Activated CD8-positive, alpha-beta T cell treated with anti-CD3 and anti-CD28 coated beads for 36 hours (primary cell): Measurements from ENCODE around the gene PSORS1C1. TPM values are rescaled to one million over a fixed set of nuclear protein-coding genes. Genes with fewer than 3 reads are reported as not detected.

Source experiments
- ATAC-seq: fragments of 200-7000 bp; cut with Tn5 transposase; one replicate; pipeline ENCODE4 v1.10.0; 2021; ENCODE audit warnings: mild to moderate bottlenecking, moderate library complexity
- CTCF ChIA-PET: fragments of 350-600 bp; sonication (Branson Sonifier 250); formaldehyde crosslinking; loops from one replicate; lab custom pipeline; 2021; ENCODE audit warnings: antibody characterized with exemption; lab: Charles Lee
- POLR2A ChIA-PET: fragments of 350-600 bp; sonication (Branson Sonifier 250); formaldehyde crosslinking; loops from one replicate; lab custom pipeline; 2021; ENCODE audit warnings: antibody characterized with exemption; lab: Charles Lee
- DNase-seq: peaks from one replicate; pipeline ENCODE4 v3.0.0-alpha.2; 2020
- H3K27ac Mint-ChIP-seq: one replicate; pipeline ENCODE4 v1.8.0; 2021; ENCODE audit warnings: mild to moderate bottlenecking, mixed read lengths
- H3K27me3 Mint-ChIP-seq: one replicate; pipeline ENCODE4 v1.8.0; 2021; ENCODE audit warnings: mixed read lengths
- H3K36me3 Mint-ChIP-seq: one replicate; pipeline ENCODE4 v1.8.0; 2021; ENCODE audit warnings: low read depth, mixed read lengths
- H3K4me1 Mint-ChIP-seq: one replicate; pipeline ENCODE4 v1.8.0; 2021; ENCODE audit warnings: low read depth, mixed read lengths
- H3K4me3 Mint-ChIP-seq: one replicate; pipeline ENCODE4 v1.8.0; 2021; ENCODE audit warnings: mild to moderate bottlenecking, moderate library complexity, mixed read lengths
- H3K9me3 Mint-ChIP-seq: one replicate; pipeline ENCODE4 v1.8.0; 2021; ENCODE audit warnings: mixed read lengths
- CTCF ChIP-seq: fragments of 200-600 bp; IDR thresholded peaks from one replicate; pipeline ENCODE4 v1.8.0; 2022; ENCODE audit warnings: antibody characterized with exemption, mild to moderate bottlenecking
- intact Hi-C: fragments of 100-400 bp; cut with micrococcal nuclease; formaldehyde crosslinking; loops from one replicate; pipeline ENCODE4 v1.10.0; 2022
- total RNA-seq, 2 experiments: library from RNA; stranded (reverse); gene quantifications; one replicate each; pipeline ENCODE4 v1.2.3, GENCODE V29; 2021

The PSORS1C1 gene
- total RNA-seq, 2 experiments from 2014 or later = not detected

GRCh38 chr6:31098449-31098938 is 16.1 kb upstream of the PSORS1C1 start:
- no peaks in the 10 kb centered on the region for H3K27me3 Mint-ChIP-seq

GRCh38 chr6:31103136-31103535 is 11.5 kb upstream of the PSORS1C1 start:
- no peak overlapping the region for H3K27ac Mint-ChIP-seq
- TF ChIP-seq CTCF = no peak
- ATAC-seq (no peak), DNase-seq (no peak)
- ChIA-PET CTCF (interaction anchor here (1.1 to 2.2 kb wide), 5 partner anchors 11 to 85 kb away, joined by 3 to 6 read pairs (median 3); no protein-coding TSS in a partner anchor), POLR2A (interaction anchor here (1.0 kb wide), 1 partner anchor 62 kb away, joined by 3 read pairs; no protein-coding TSS in a partner anchor)
- peaks cover 5% of the 10 kb centered on the region for H3K4me1 Mint-ChIP-seq
- H3K27me3 Mint-ChIP-seq = no peaks in the 10 kb centered on the region
- intact Hi-C loops = no loop called here
- H3K36me3 Mint-ChIP-seq = no peaks in the 10 kb centered on the region
- no peaks in the 10 kb centered on the region for H3K9me3 Mint-ChIP-seq
- no peak overlapping the region for H3K4me3 Mint-ChIP-seq

More at GRCh38 chr6:31098449-31098938, 16.1 kb upstream of the PSORS1C1 start:
- Mint-ChIP-seq H3K4me3 (no peak overlapping the region), H3K27ac (no peak overlapping the region), H3K36me3 (no peaks in the 10 kb centered on the region), H3K4me1 (peaks cover 33% of the 10 kb centered on the region), H3K9me3 (no peaks in the 10 kb centered on the region)
- DNase-seq (no peak), ATAC-seq (no peak)
- ChIA-PET CTCF (interaction anchor here (1.4 kb wide), 1 partner anchor 12 kb away, joined by 7 read pairs; no protein-coding TSS in a partner anchor), POLR2A (no interaction called here)
- no peak for TF ChIP-seq CTCF
- intact Hi-C loops = no loop called here

GRCh38 chr6:31107052-31107451 is 7.5 kb upstream of the PSORS1C1 start:
- CTCF ChIA-PET = no interaction called here
- H3K4me3 Mint-ChIP-seq = no peak overlapping the region
- DNase-seq (no peak), ATAC-seq (no peak)
- no peak for TF ChIP-seq CTCF
- H3K27ac Mint-ChIP-seq = no peak overlapping the region
- H3K9me3 Mint-ChIP-seq = no peaks in the 10 kb centered on the region
- POLR2A ChIA-PET = no interaction called here
- peaks cover 5% of the 10 kb centered on the region for H3K4me1 Mint-ChIP-seq
- no peaks in the 10 kb centered on the region for H3K27me3 Mint-ChIP-seq
- H3K36me3 Mint-ChIP-seq = no peaks in the 10 kb centered on the region
- intact Hi-C loops = no loop called here

- no peak overlapping the region for H3K4me3 Mint-ChIP-seq
- POLR2A ChIA-PET = no interaction called here
- no peak overlapping the region for H3K27ac Mint-ChIP-seq
- intact Hi-C loops = no loop called here
- DNase-seq (no peak), ATAC-seq (no peak)
- CTCF ChIA-PET = interaction anchor here (0.9 to 2.0 kb wide), 2 partner anchors 18 to 31 kb away, joined by 4 to 6 read pairs; no protein-coding TSS in a partner anchor
- no peaks in the 10 kb centered on the region for H3K36me3 Mint-ChIP-seq
- TF ChIP-seq CTCF = no peak
- H3K27me3 Mint-ChIP-seq = no peaks in the 10 kb centered on the region
- H3K4me1 Mint-ChIP-seq = peaks cover 5% of the 10 kb centered on the region
- H3K9me3 Mint-ChIP-seq = no peaks in the 10 kb centered on the region
Observed at GRCh38 chr6:31110825-31111582, 3.6 kb upstream of the PSORS1C1 start.

- intact Hi-C loops = no loop called here
- no peaks in the 10 kb centered on the region for H3K9me3 Mint-ChIP-seq
- ChIA-PET CTCF (interaction anchor here (2.0 kb wide), 1 partner anchor 17 kb away, joined by 6 read pairs; no protein-coding TSS in a partner anchor), POLR2A (no interaction called here)
- no peak for TF ChIP-seq CTCF
- no peak overlapping the region for H3K27ac Mint-ChIP-seq
- no peaks in the 10 kb centered on the region for H3K36me3 Mint-ChIP-seq
- H3K4me3 Mint-ChIP-seq = no peak overlapping the region
- peaks cover under 1% of the 10 kb centered on the region for H3K4me1 Mint-ChIP-seq
- ATAC-seq (no peak), DNase-seq (no peak)
- H3K27me3 Mint-ChIP-seq = no peaks in the 10 kb centered on the region
Observed at GRCh38 chr6:31111712-31112111, 2.9 kb upstream of the PSORS1C1 start.
